Urinary bladder (tissue), 4 donors: ENCODE results near the gene ZNF175. TPM values are rescaled to one million over a fixed set of nuclear protein-coding genes. Genes with fewer than 3 reads are reported as not detected.

Experiments
- DNase-seq: peaks from one replicate; pipeline ENCODE4 v3.0.0-alpha.2; 2015; ENCODE audit errors: extremely low spot score
- H3K27ac ChIP-seq: one replicate; pipeline ENCODE4 v1.5.1; 2013; ENCODE audit warnings: low read depth, mild to moderate bottlenecking, moderate library complexity
- H3K36me3 ChIP-seq: one replicate; pipeline ENCODE4 v1.6.1; 2013; ENCODE audit warnings: mild to moderate bottlenecking, moderate library complexity; ENCODE audit not compliant: insufficient read depth
- H3K4me1 ChIP-seq: one replicate; pipeline ENCODE4 v1.6.1; 2013; ENCODE audit warnings: mild to moderate bottlenecking, moderate library complexity; ENCODE audit not compliant: insufficient read depth
- H3K4me3 ChIP-seq: one replicate; pipeline ENCODE4 v1.5.1; 2013; ENCODE audit warnings: low read depth, low read length
- WGBS: extraction: QIAGEN DNeasy Blood & Tissue Kit; methylation state at CpG from one replicate; pipeline ENCODE4 v1.1.7; 2013; 5-methylcytosine and 5-hydroxymethylcytosine counted together
- polyA plus RNA-seq: library from polyadenylated mRNA; stranded (reverse); fragments of 200-250 nt; gene quantifications from one replicate; pipeline ENCODE4 v1.2.3, GENCODE V29; 2013
- total RNA-seq: library from RNA; depleted of rRNA; stranded (reverse); fragments of >200 nt; gene quantifications from one replicate; pipeline ENCODE4 v1.2.3, GENCODE V29; 2014
- donor health status: healthy with polysubstance abuse.
- donor health status: healthy.

Gene ZNF175
- total and polyA plus RNA-seq, 2 donors = 4.9 to 10.2 TPM

GRCh38 chr19:51590441-51590840 is 19.4 kb downstream of the ZNF175 start:
- 84% methylated on average over 3 of the region's 3 CpGs for WGBS
- H3K4me1 ChIP-seq = no peaks in the 10 kb centered on the region
- H3K4me3 ChIP-seq = no peak overlapping the region
- H3K27ac ChIP-seq = no peak overlapping the region
- H3K36me3 ChIP-seq = peaks cover 5% of the 10 kb centered on the region
- no peak for DNase-seq

- no peaks in the 10 kb centered on the region for H3K36me3 ChIP-seq
- WGBS = 75% methylated on average over 1 of the region's 1 CpG
These were observed 21.4 kb downstream of the ZNF175 start for GRCh38 chr19:51592521-51592920.

GRCh38 chr19:51593138-51593890 is 22.2 kb downstream of the ZNF175 start:
- 28% methylated on average over 10 of the region's 10 CpGs for WGBS
- H3K27ac ChIP-seq = no peak overlapping the region

More at GRCh38 chr19:51592521-51592920, 21.4 kb downstream of the ZNF175 start:
- H3K4me1 ChIP-seq = no peaks in the 10 kb centered on the region
- H3K27ac ChIP-seq = no peak overlapping the region
- DNase-seq = no peak
- H3K4me3 ChIP-seq = no peak overlapping the region

GRCh38 chr19:51593969-51594773 is 23.1 kb downstream of the ZNF175 start:
- no peaks in the 10 kb centered on the region for H3K4me1 ChIP-seq
- under 1% methylated on average over 61 of the region's 61 CpGs for WGBS
- H3K4me3 ChIP-seq = peak overlapping the region; percentile 49
- no peaks in the 10 kb centered on the region for H3K36me3 ChIP-seq
- H3K27ac ChIP-seq = no peak overlapping the region
- peak; percentile 93 for DNase-seq

More at GRCh38 chr19:51593138-51593890, 22.2 kb downstream of the ZNF175 start:
- Histone ChIP-seq H3K36me3 (no peaks in the 10 kb centered on the region), H3K4me3 (peak overlapping the region; percentile 49), H3K4me1 (no peaks in the 10 kb centered on the region)
- DNase-seq = no peak

GRCh38 chr19:51594774-51595109 is 23.7 kb downstream of the ZNF175 start:
- Histone ChIP-seq H3K27ac (no peak overlapping the region), H3K36me3 (no peaks in the 10 kb centered on the region), H3K4me1 (no peaks in the 10 kb centered on the region), H3K4me3 (peak overlapping the region; percentile 49)
- DNase-seq = no peak
- WGBS = 12% methylated on average over 6 of the region's 6 CpGs

GRCh38 chr19:51595190-51596175 is 24.4 kb downstream of the ZNF175 start:
- Histone ChIP-seq H3K27ac (no peak overlapping the region), H3K36me3 (no peaks in the 10 kb centered on the region), H3K4me3 (no peak overlapping the region), H3K4me1 (no peaks in the 10 kb centered on the region)
- DNase-seq = no peak
- WGBS = 72% methylated on average over 8 of the region's 8 CpGs

GRCh38 chr19:51598159-51598915 is 27.3 kb downstream of the ZNF175 start:
- Histone ChIP-seq H3K36me3 (no peaks in the 10 kb centered on the region), H3K27ac (no peak overlapping the region), H3K4me1 (no peaks in the 10 kb centered on the region), H3K4me3 (no peak overlapping the region)
- WGBS = 94% methylated on average over 31 of the region's 31 CpGs
- DNase-seq = no peak

GRCh38 chr19:51599084-51599483 is 28.0 kb downstream of the ZNF175 start:
- no peak for DNase-seq
- Histone ChIP-seq H3K36me3 (no peaks in the 10 kb centered on the region), H3K4me3 (no peak overlapping the region), H3K4me1 (no peaks in the 10 kb centered on the region), H3K27ac (no peak overlapping the region)
- WGBS = 93% methylated on average over 10 of the region's 10 CpGs

GRCh38 chr19:51600940-51601580 is 30.0 kb downstream of the ZNF175 start:
- H3K4me1 ChIP-seq = no peaks in the 10 kb centered on the region
- 8% methylated on average over 59 of the region's 59 CpGs for WGBS
- H3K36me3 ChIP-seq = no peaks in the 10 kb centered on the region
- H3K4me3 ChIP-seq = no peak overlapping the region
- H3K27ac ChIP-seq = no peak overlapping the region
- no peak for DNase-seq

- Histone ChIP-seq H3K4me1 (no peaks in the 10 kb centered on the region), H3K36me3 (no peaks in the 10 kb centered on the region), H3K27ac (no peak overlapping the region), H3K4me3 (no peak overlapping the region)
- 89% methylated on average over 20 of the region's 20 CpGs for WGBS
- DNase-seq = no peak
These were observed 31.2 kb downstream of the ZNF175 start for GRCh38 chr19:51602189-51602854.

- WGBS = 64% methylated on average over 6 of the region's 6 CpGs
- H3K4me1 ChIP-seq = no peaks in the 10 kb centered on the region
- no peak overlapping the region for H3K4me3 ChIP-seq
- no peak overlapping the region for H3K27ac ChIP-seq
- DNase-seq = no peak
- no peaks in the 10 kb centered on the region for H3K36me3 ChIP-seq
These were observed 36.0 kb downstream of the ZNF175 start for GRCh38 chr19:51607077-51607476.
